Keratinocyte (primary cell): Measurements from ENCODE around the gene HOXA5. TPM values are rescaled to one million over a fixed set of nuclear protein-coding genes. Genes with fewer than 3 reads are reported as not detected.

Experiments
- DNase-seq: peaks from one replicate; pipeline ENCODE4 v3.0.0-alpha.2; 2011; ENCODE audit warnings: low read depth, missing footprints, low spot score
- FAIRE-seq: peaks from 2 replicates; lab custom pipeline; 2011; peaks lifted over from hg19 to GRCh38; lab: Jason Lieb, UNC
- H2AFZ ChIP-seq: 2 replicates; pipeline ENCODE4 v1.6.0; 2012; ENCODE audit warnings: low read length, control low read depth, inconsistent platforms; ENCODE audit not compliant: control insufficient read depth
- H3K27ac ChIP-seq: 2 replicates; pipeline ENCODE4 v1.5.1; 2011; ENCODE audit warnings: low read length; ENCODE audit not compliant: control insufficient read depth, insufficient read depth
- H3K27me3 ChIP-seq: 3 replicates; pipeline ENCODE4 v1.6.0; 2011; ENCODE audit warnings: low read length; ENCODE audit not compliant: control insufficient read depth, insufficient read depth; ENCODE audit errors: extremely low read depth
- H3K36me3 ChIP-seq, 2 experiments: 2 replicates in 1 of 2; 3 replicates in 1 of 2; pipeline ENCODE4 v1.5.1; 2011; ENCODE audit warnings: low read length in 2 of 2, mild to moderate bottlenecking in 1 of 2; ENCODE audit not compliant: control insufficient read depth in 2 of 2, insufficient read depth in 2 of 2; ENCODE audit errors: extremely low read depth in 1 of 2
- H3K4me1 ChIP-seq: 3 replicates; pipeline ENCODE4 v1.5.1; 2011; ENCODE audit warnings: low read length; ENCODE audit not compliant: control insufficient read depth, insufficient read depth; ENCODE audit errors: extremely low read depth
- H3K4me2 ChIP-seq: 3 replicates; pipeline ENCODE4 v1.6.0; 2011; ENCODE audit warnings: low read depth, low read length; ENCODE audit not compliant: control insufficient read depth, insufficient read depth; ENCODE audit errors: extremely low read depth
- H3K4me3 ChIP-seq, 3 experiments: fragments of 200-600 bp in 1 of 3; sonication (generic) in 1 of 3; 2 replicates in 2 of 3; 3 replicates in 1 of 3; pipeline ENCODE4 v1.5.1; 2011 to 2016; ENCODE audit warnings: low read length in 3 of 3, mild to moderate bottlenecking in 3 of 3, control low read depth in 2 of 3, inconsistent platforms in 1 of 3, low read depth in 1 of 3, mixed read lengths in 1 of 3, mixed run types in 1 of 3, moderate library complexity in 1 of 3; ENCODE audit not compliant: control insufficient read depth in 2 of 3, insufficient read depth in 2 of 3; ENCODE audit errors: extremely low read depth in 1 of 3
- H3K79me2 ChIP-seq: 2 replicates; pipeline ENCODE4 v1.6.0; 2012; ENCODE audit warnings: low read length; ENCODE audit not compliant: control insufficient read depth, insufficient read depth
- H3K9ac ChIP-seq: 3 replicates; pipeline ENCODE4 v1.6.0; 2011; ENCODE audit warnings: low read length; ENCODE audit not compliant: control insufficient read depth, insufficient read depth; ENCODE audit errors: extremely low read depth
- H3K9me1 ChIP-seq: 3 replicates; pipeline ENCODE4 v1.6.0; 2011; ENCODE audit warnings: low read length; ENCODE audit not compliant: control insufficient read depth, insufficient read depth; ENCODE audit errors: extremely low read depth
- H3K9me3 ChIP-seq: 2 replicates; pipeline ENCODE4 v1.5.1; 2012; ENCODE audit warnings: low read depth, low read length; ENCODE audit not compliant: control insufficient read depth
- H4K20me1 ChIP-seq: 3 replicates; pipeline ENCODE4 v1.6.0; 2011; ENCODE audit warnings: low read length; ENCODE audit not compliant: control insufficient read depth, insufficient read depth; ENCODE audit errors: extremely low read depth
- CTCF ChIP-seq, 3 experiments: IDR thresholded peaks in 1 of 3; conservative IDR thresholded peaks in 1 of 3; optimal IDR thresholded peaks in 1 of 3; 2 replicates in 2 of 3; 3 replicates in 1 of 3; pipeline versions ENCODE3 to v1.5.1; 2011; ENCODE audit warnings: low read length in 3 of 3, mild to moderate bottlenecking in 3 of 3, moderate library complexity in 2 of 3, control low read depth in 1 of 3, inconsistent platforms in 1 of 3; ENCODE audit not compliant: insufficient read depth in 2 of 3; ENCODE audit errors: extremely low read depth in 1 of 3
- EZH2 ChIP-seq: IDR thresholded peaks from one replicate; pipeline ENCODE4 v1.6.1; 2012; ENCODE audit warnings: inconsistent platforms, mild to moderate bottlenecking, low read length, moderate library complexity
- dilution Hi-C: fragments of 300-500 bp; cut with MboI; formaldehyde crosslinking; loops from one replicate; pipeline ENCODE4 v1.7.0; 2020; ENCODE audit warnings: low sequenced_read_pairs; ENCODE audit not compliant: extremely low pct_ligation_motif_present
- polyA plus RNA-seq, 5 experiments: library from polyadenylated mRNA; depleted of rRNA in 3 of 5; stranded (reverse) in 3 of 5; stranded (forward) in 1 of 5; unstranded in 1 of 5; fragments of >200 nt; gene quantifications; 1 replicate in 1 of 5; 2 replicates in 3 of 5; 3 replicates in 1 of 5; pipeline versions ENCODE4 v1.2.1 to v1.2.3, GENCODE V29; 2011 to 2012; ENCODE audit warnings: missing spikeins in 2 of 5, low read depth in 1 of 5, low replicate concordance in 1 of 5

The HOXA5 gene
- polyA plus RNA-seq, 1 donor (not counting 4 experiments of a cell fraction or from before 2014, with no cell fraction given): 7.1 TPM

DNA sequence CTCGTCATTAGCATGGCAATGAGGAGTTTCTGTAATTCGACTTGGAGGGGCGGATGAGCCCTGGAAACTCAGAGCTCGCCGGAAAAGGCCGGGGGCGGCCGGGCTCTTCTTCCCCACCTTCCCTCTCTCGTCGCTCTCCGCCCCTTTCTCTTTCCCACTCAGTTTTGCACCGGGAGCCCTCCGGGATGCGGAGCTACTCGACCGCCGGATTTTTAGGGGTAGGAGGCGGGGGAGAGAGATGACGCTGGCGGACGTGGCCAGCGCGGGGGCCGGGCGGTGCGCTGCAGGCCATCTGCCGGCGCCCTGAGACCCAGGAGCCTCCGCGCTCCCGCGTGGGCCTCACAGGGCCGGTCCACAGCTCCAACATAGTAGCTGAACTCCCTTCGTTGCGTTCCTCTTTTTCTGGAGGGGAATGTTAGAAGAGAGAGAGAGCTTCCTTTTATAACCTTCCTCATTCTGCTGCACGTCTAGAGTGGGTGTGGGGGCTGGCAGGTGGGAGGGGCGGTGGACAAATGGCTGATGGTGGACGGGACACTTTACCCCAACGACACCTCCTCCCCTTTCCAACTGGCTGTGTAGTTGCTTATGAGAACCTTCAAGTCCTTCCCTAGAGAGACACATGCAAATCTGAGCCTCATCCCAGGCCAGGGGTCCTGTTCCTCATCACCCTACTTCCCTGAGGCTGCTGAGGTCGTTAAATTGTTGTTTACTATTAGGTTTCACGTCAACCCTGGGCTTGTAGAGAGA lies 46.5 kb downstream of the HOXA5 start:
- Histone ChIP-seq H3K4me3 (peak overlapping the region; percentile 83 to 96 (median 89)), H3K27me3 (no peaks in the 10 kb centered on the region), H3K9ac (peak overlapping the region; percentile 97), H2AFZ (no peak overlapping the region), H3K79me2 (peaks cover 79% of the 10 kb centered on the region), H4K20me1 (no peaks in the 10 kb centered on the region), H3K36me3 (peaks cover 3 to 17% of the 10 kb centered on the region in 2 experiments), H3K4me2 (peak overlapping the region; percentile 97), H3K27ac (peak overlapping the region; percentile 97), H3K9me1 (no peaks in the 10 kb centered on the region), H3K4me1 (peaks cover 35% of the 10 kb centered on the region), H3K9me3 (no peaks in the 10 kb centered on the region)
- dilution Hi-C loops: loop anchor here (25.0 kb wide), 1 partner anchor 235 kb away; the partner anchor contains the start of gene SKAP2
- TF ChIP-seq CTCF (optimal IDR thresholded peaks at IDR 0.05 in 1 of 3, IDR thresholded peaks at IDR 0.05 in 1 of 3, conservative IDR thresholded peaks at IDR 0.05 in 1 of 3; ENCODE audit: extremely low read depth in 1 of 3, insufficient read depth in 2 of 3, low read length in 3 of 3) (peak in 1 of 3 experiments; percentile 2), EZH2 (no peak)
- DNase-seq (no peak), FAIRE-seq (peak; percentile 52)

GRCh38 chr7:27095897-27096767 lies 47.3 kb downstream of the HOXA5 start, which contains the start of gene HOXA1:
Gene HOXA1 (minus strand): TSS chr7:27096000. CDS start chr7:27095912, 88 bp downstream.
- DNase-seq (peak; percentile 78), FAIRE-seq (no peak)
- H3K4me3 ChIP-seq: peak within 1 kb of the TSS; percentile 83 to 96 (median 89)

More at GRCh38 chr7:27095897-27096767, 47.3 kb downstream of the HOXA5 start, which contains the start of gene HOXA1:
- Histone ChIP-seq H3K79me2 (peaks cover 71% of the 10 kb centered on the region), H3K9me3 (no peaks in the 10 kb centered on the region), H3K27me3 (no peaks in the 10 kb centered on the region), H3K36me3 (peaks cover 3 to 14% of the 10 kb centered on the region in 2 experiments), H3K4me1 (peaks cover 29% of the 10 kb centered on the region), H3K9ac (peak within 1 kb of the TSS; percentile 97), H4K20me1 (no peaks in the 10 kb centered on the region), H3K9me1 (no peaks in the 10 kb centered on the region), H2AFZ (peak within 1 kb of the TSS; percentile 88), H3K4me2 (peak within 1 kb of the TSS; percentile 97), H3K27ac (peak within 1 kb of the TSS; percentile 97)
- TF ChIP-seq EZH2 (no peak), CTCF (optimal IDR thresholded peaks at IDR 0.05 in 1 of 3, IDR thresholded peaks at IDR 0.05 in 1 of 3, conservative IDR thresholded peaks at IDR 0.05 in 1 of 3; ENCODE audit: extremely low read depth in 1 of 3, insufficient read depth in 2 of 3, low read length in 3 of 3) (peak in 1 of 3 experiments; percentile 46)
- dilution Hi-C loops: loop anchor here (25.0 kb wide), 1 partner anchor 234 kb away; the partner anchor contains the start of gene SKAP2
